ENCODE measurements around the gene TCP11L1. TPM values are rescaled to one million over a fixed set of nuclear protein-coding genes. Genes with fewer than 3 reads are reported as not detected.

The TCP11L1 gene
- total RNA-seq, 1 experiment from 2014 or later: 23.9 TPM

- peak within 1 kb of the TSS; percentile 71 for H3K27ac ChIP-seq (ENCODE audit: low read length)
- no TSS peak for BruUV-seq (replicated peaks)
- ChIA-PET CTCF (no interaction called here), POLR2A (interaction anchor here (0.6 to 0.8 kb wide), 2 partner anchors 22 to 1824 kb away, joined by 4 to 5 read pairs; no protein-coding TSS in a partner anchor)
- H3K4me3 ChIP-seq (ENCODE audit: low read depth in 2 of 2, low read length in 2 of 2): peak within 1 kb of the TSS; percentile 65 to 73
- in situ Hi-C loops (cut with HindIII; ENCODE audit: low pct_unique_long_range_greater_than_20kb, low sequenced_read_pairs) (no loop called here), intact Hi-C loops (cut with micrococcal nuclease; ENCODE audit: unreplicated experiment) (no loop called here)
- H3K27me3 ChIP-seq (ENCODE audit: control insufficient read depth, insufficient read depth, low read length): no peaks in the 10 kb centered on the region
- H3K9me3 ChIP-seq (ENCODE audit: control insufficient read depth, insufficient read depth, low read depth, low read length): no peaks in the 10 kb centered on the region
- TF ChIP-seq SIN3A (IDR thresholded peaks at IDR 0.05; ENCODE audit: borderline replicate concordance, insufficient read depth, low read depth, low read length): peak; percentile 79; the same call in 1 of the 2 replicates
- TF ChIP-seq, protein P1, sequence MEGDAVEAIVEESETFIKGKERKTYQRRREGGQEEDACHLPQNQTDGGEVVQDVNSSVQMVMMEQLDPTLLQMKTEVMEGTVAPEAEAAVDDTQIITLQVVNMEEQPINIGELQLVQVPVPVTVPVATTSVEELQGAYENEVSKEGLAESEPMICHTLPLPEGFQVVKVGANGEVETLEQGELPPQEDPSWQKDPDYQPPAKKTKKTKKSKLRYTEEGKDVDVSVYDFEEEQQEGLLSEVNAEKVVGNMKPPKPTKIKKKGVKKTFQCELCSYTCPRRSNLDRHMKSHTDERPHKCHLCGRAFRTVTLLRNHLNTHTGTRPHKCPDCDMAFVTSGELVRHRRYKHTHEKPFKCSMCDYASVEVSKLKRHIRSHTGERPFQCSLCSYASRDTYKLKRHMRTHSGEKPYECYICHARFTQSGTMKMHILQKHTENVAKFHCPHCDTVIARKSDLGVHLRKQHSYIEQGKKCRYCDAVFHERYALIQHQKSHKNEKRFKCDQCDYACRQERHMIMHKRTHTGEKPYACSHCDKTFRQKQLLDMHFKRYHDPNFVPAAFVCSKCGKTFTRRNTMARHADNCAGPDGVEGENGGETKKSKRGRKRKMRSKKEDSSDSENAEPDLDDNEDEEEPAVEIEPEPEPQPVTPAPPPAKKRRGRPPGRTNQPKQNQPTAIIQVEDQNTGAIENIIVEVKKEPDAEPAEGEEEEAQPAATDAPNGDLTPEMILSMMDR (IDR thresholded peaks at IDR 0.05): no peak
- peak; percentile 96 for ATAC-seq
- H3K36me3 ChIP-seq (ENCODE audit: control insufficient read depth, insufficient read depth, low read length): no peaks in the 10 kb centered on the region
- H3K4me1 ChIP-seq (ENCODE audit: control insufficient read depth, insufficient read depth, low read length): peaks cover 16% of the 10 kb centered on the region
- no peak for DNase-seq (ENCODE audit: low read depth, low spot score)
These were observed 23.5 kb upstream of the TCP11L1 start, which contains the start of gene DEPDC7 for GRCh38 chr11:33015621-33016551. TSS of gene DEPDC7 (plus strand) at chr11:33015878. CDS start at chr11:33015956, 78 bp downstream.

- in situ Hi-C loops (cut with HindIII; ENCODE audit: low pct_unique_long_range_greater_than_20kb, low sequenced_read_pairs): no loop called here
- no peaks in the 10 kb centered on the region for H3K36me3 ChIP-seq (ENCODE audit: control insufficient read depth, insufficient read depth, low read length)
- CTCF ChIA-PET: no interaction called here
- ATAC-seq (no peak), DNase-seq (ENCODE audit: low read depth, low spot score) (no peak)
- H3K27ac ChIP-seq (ENCODE audit: low read length): peak overlapping the region; percentile 68
- intact Hi-C loops (cut with micrococcal nuclease; ENCODE audit: unreplicated experiment): no loop called here
- H3K4me3 ChIP-seq (ENCODE audit: low read depth in 2 of 2, low read length in 2 of 2): peak overlapping the region; percentile 65 to 73
- TF ChIP-seq, protein P2, sequence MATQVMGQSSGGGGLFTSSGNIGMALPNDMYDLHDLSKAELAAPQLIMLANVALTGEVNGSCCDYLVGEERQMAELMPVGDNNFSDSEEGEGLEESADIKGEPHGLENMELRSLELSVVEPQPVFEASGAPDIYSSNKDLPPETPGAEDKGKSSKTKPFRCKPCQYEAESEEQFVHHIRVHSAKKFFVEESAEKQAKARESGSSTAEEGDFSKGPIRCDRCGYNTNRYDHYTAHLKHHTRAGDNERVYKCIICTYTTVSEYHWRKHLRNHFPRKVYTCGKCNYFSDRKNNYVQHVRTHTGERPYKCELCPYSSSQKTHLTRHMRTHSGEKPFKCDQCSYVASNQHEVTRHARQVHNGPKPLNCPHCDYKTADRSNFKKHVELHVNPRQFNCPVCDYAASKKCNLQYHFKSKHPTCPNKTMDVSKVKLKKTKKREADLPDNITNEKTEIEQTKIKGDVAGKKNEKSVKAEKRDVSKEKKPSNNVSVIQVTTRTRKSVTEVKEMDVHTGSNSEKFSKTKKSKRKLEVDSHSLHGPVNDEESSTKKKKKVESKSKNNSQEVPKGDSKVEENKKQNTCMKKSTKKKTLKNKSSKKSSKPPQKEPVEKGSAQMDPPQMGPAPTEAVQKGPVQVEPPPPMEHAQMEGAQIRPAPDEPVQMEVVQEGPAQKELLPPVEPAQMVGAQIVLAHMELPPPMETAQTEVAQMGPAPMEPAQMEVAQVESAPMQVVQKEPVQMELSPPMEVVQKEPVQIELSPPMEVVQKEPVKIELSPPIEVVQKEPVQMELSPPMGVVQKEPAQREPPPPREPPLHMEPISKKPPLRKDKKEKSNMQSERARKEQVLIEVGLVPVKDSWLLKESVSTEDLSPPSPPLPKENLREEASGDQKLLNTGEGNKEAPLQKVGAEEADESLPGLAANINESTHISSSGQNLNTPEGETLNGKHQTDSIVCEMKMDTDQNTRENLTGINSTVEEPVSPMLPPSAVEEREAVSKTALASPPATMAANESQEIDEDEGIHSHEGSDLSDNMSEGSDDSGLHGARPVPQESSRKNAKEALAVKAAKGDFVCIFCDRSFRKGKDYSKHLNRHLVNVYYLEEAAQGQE (IDR thresholded peaks at IDR 0.05; ENCODE audit: insufficient read depth in 1 of 2, low read depth in 2 of 2, low read length in 1 of 2): no peak
- TF ChIP-seq SIN3A (IDR thresholded peaks at IDR 0.05; ENCODE audit: borderline replicate concordance, insufficient read depth, low read depth, low read length) (no peak), POLR2AphosphoS5 (IDR thresholded peaks at IDR 0.05; ENCODE audit: low read depth, low read length) (no peak)
- TF ChIP-seq, protein P1 (IDR thresholded peaks at IDR 0.05): no peak
- BruUV-seq (replicated peaks): no TSS peak
- H3K27me3 ChIP-seq (ENCODE audit: control insufficient read depth, insufficient read depth, low read length): no peaks in the 10 kb centered on the region
- no peaks in the 10 kb centered on the region for H3K9me3 ChIP-seq (ENCODE audit: control insufficient read depth, insufficient read depth, low read depth, low read length)
- peaks cover 16% of the 10 kb centered on the region for H3K4me1 ChIP-seq (ENCODE audit: control insufficient read depth, insufficient read depth, low read length)
- POLR2A ChIA-PET: no interaction called here
These were observed 22.7 kb upstream of the TCP11L1 start for GRCh38 chr11:33016654-33017053.

Measured in Panc1 (cell line).